ENCODE measurements around the gene CAPN5.

- TF ChIP-seq CTCF (IDR thresholded peaks at IDR 0.05; ENCODE audit: low read depth, low read length), result no peak
- no peak for TF ChIP-seq POLR2A (IDR thresholded peaks at IDR 0.05; ENCODE audit: extremely low read depth, insufficient read length)
- no peak for TF ChIP-seq MAX (IDR thresholded peaks at IDR 0.05; ENCODE audit: low read depth, low read length)
- no peak for TF ChIP-seq MYC (IDR thresholded peaks at IDR 0.05; ENCODE audit: low read depth, low read length)
Measured at GRCh38 chr11:77029829-77030228, 36.9 kb upstream of the CAPN5 start.

All from NB4 (cell line).